Measurements from ENCODE around the gene FAHD2A.

- TF ChIP-seq CTCF (IDR thresholded peaks at IDR 0.05 in 2 of 3, conservative IDR thresholded peaks at IDR 0.05 in 1 of 3; ENCODE audit: borderline replicate concordance in 1 of 3, insufficient read depth in 1 of 3, low read depth in 2 of 3, low read length in 2 of 3) (no peak), POLR2A (IDR thresholded peaks at IDR 0.05; ENCODE audit: borderline replicate concordance, extremely low read depth, insufficient read depth, insufficient read length) (no peak), RAD21 (IDR thresholded peaks at IDR 0.05; ENCODE audit: low read depth) (no peak), EZH2 (IDR thresholded peaks at IDR 0.05) (no peak)
Observed at GRCh38 chr2:95387358-95387757, 15.2 kb upstream of the FAHD2A start.

All from HCT116 (cell line).